HG03280 (cell line): Measurements from ENCODE around the gene FLVCR1.
"Not testable (repeated sequence)": the region's sequence is repeated elsewhere in the genome, so short reads cannot be mapped to it uniquely, and the experiment has no call there.

ENCODE experiments used
- ATAC-seq: cut with Tn5 transposase; IDR thresholded peaks from one replicate; pipeline ENCODE4 v1.9.1; 2021; ENCODE audit warnings: mild to moderate bottlenecking, moderate library complexity; ENCODE audit not compliant: unreplicated experiment

Gene FLVCR1

GRCh38 chr1:212860713-212861581 lies 2.9 kb downstream of the FLVCR1 start:
- no peak for ATAC-seq

- ATAC-seq = no peak
These were observed 4.1 kb downstream of the FLVCR1 start for GRCh38 chr1:212862111-212862690.

- ATAC-seq = not testable (repeated sequence)
These were observed 5.3 kb downstream of the FLVCR1 start for GRCh38 chr1:212863345-212863744.

GRCh38 chr1:212864201-212864600 lies 6.1 kb downstream of the FLVCR1 start:
- no peak for ATAC-seq

- no peak for ATAC-seq
These were observed 9.1 kb downstream of the FLVCR1 start for GRCh38 chr1:212867192-212867591.

GRCh38 chr1:212871976-212872375 lies 13.9 kb downstream of the FLVCR1 start:
- no peak for ATAC-seq

- no peak for ATAC-seq
These were observed 15.4 kb downstream of the FLVCR1 start for GRCh38 chr1:212873518-212873917.

- no peak for ATAC-seq
These were observed 20.3 kb downstream of the FLVCR1 start for GRCh38 chr1:212878418-212878817.

- no peak for ATAC-seq
These were observed 22.0 kb downstream of the FLVCR1 start for GRCh38 chr1:212879947-212880690.

- ATAC-seq = no peak
These were observed 26.5 kb downstream of the FLVCR1 start for GRCh38 chr1:212884592-212884991.

GRCh38 chr1:212892108-212892507 lies 34.0 kb downstream of the FLVCR1 start:
- no peak for ATAC-seq

GRCh38 chr1:212899845-212900244 lies 41.8 kb downstream of the FLVCR1 start:
- ATAC-seq = no peak

GRCh38 chr1:212901290-212901689 lies 43.2 kb downstream of the FLVCR1 start:
- ATAC-seq = no peak

- no peak for ATAC-seq
These were observed 44.0 kb downstream of the FLVCR1 start for GRCh38 chr1:212902054-212902453.

- ATAC-seq = no peak
These were observed 45.6 kb downstream of the FLVCR1 start for GRCh38 chr1:212903664-212904063.

GRCh38 chr1:212908071-212908470 lies 50.0 kb downstream of the FLVCR1 start:
- ATAC-seq = not testable (repeated sequence)

GRCh38 chr1:212908971-212909370 lies 50.9 kb downstream of the FLVCR1 start:
- no peak for ATAC-seq

- no peak for ATAC-seq
These were observed 51.6 kb downstream of the FLVCR1 start for GRCh38 chr1:212909652-212910063.

- ATAC-seq = not testable (repeated sequence)
These were observed 52.1 kb downstream of the FLVCR1 start for GRCh38 chr1:212910213-212910612.

- not testable (repeated sequence) for ATAC-seq
These were observed 55.6 kb downstream of the FLVCR1 start for GRCh38 chr1:212913638-212914037.

- ATAC-seq = not testable (repeated sequence)
These were observed 56.0 kb downstream of the FLVCR1 start for GRCh38 chr1:212914110-212914509.

GRCh38 chr1:212914789-212915188 lies 56.7 kb downstream of the FLVCR1 start:
- ATAC-seq = no peak
